ENCODE data around the gene WASF3.
"Not testable (repeated sequence)": the region's sequence is repeated elsewhere in the genome, so short reads cannot be mapped to it uniquely, and the experiment has no call there.

Gene WASF3

GRCh38 chr13:26636073-26636472 is 78.6 kb downstream of the WASF3 start:
- DNase-seq = not testable (repeated sequence)

GRCh38 chr13:26646603-26647002 is 89.1 kb downstream of the WASF3 start:
- no peak for DNase-seq

- no peak for DNase-seq
These were observed 93.8 kb downstream of the WASF3 start for GRCh38 chr13:26651234-26651633.

- DNase-seq = no peak
These were observed 95.8 kb downstream of the WASF3 start for GRCh38 chr13:26653310-26653709.

- DNase-seq = no peak
These were observed 96.4 kb downstream of the WASF3 start for GRCh38 chr13:26653842-26654241.

- DNase-seq = no peak
These were observed 99.4 kb downstream of the WASF3 start for GRCh38 chr13:26656919-26657318.

- no peak for DNase-seq
These were observed 101.2 kb downstream of the WASF3 start for GRCh38 chr13:26658448-26659385.

- DNase-seq = no peak
These were observed 102.7 kb downstream of the WASF3 start for GRCh38 chr13:26660185-26660584.

GRCh38 chr13:26660766-26661165 is 103.3 kb downstream of the WASF3 start:
- DNase-seq = no peak

- no peak for DNase-seq
These were observed 106.3 kb downstream of the WASF3 start for GRCh38 chr13:26663791-26664190.

GRCh38 chr13:26664286-26664685 is 106.8 kb downstream of the WASF3 start:
- no peak for DNase-seq

- no peak for DNase-seq
These were observed 107.4 kb downstream of the WASF3 start for GRCh38 chr13:26664876-26665275.

GRCh38 chr13:26668357-26669146 is 111.1 kb downstream of the WASF3 start:
- DNase-seq = no peak

GRCh38 chr13:26673890-26674289 is 116.4 kb downstream of the WASF3 start:
- no peak for DNase-seq

- no peak for DNase-seq
These were observed 119.7 kb downstream of the WASF3 start for GRCh38 chr13:26677156-26677555.

GRCh38 chr13:26678330-26678729 is 120.8 kb downstream of the WASF3 start:
- no peak for DNase-seq

- DNase-seq = no peak
These were observed 121.3 kb downstream of the WASF3 start for GRCh38 chr13:26678796-26679195.

- no peak for DNase-seq
These were observed 122.1 kb downstream of the WASF3 start for GRCh38 chr13:26679411-26680122.

GRCh38 chr13:26680123-26680450 is 122.6 kb downstream of the WASF3 start:
- no peak for DNase-seq

- no peak for DNase-seq
These were observed 123.1 kb downstream of the WASF3 start for GRCh38 chr13:26680572-26680971.

- DNase-seq = no peak
These were observed 123.6 kb downstream of the WASF3 start for GRCh38 chr13:26681036-26681435.

- no peak for DNase-seq
These were observed 125.1 kb downstream of the WASF3 start for GRCh38 chr13:26682606-26683005.

- no peak for DNase-seq
These were observed 128.1 kb downstream of the WASF3 start for GRCh38 chr13:26685606-26686005.

Data from OCI-M1 (cell line).